ENCODE measurements around the gene MATN3. TPM values are rescaled to one million over a fixed set of nuclear protein-coding genes. Genes with fewer than 3 reads are reported as not detected.

MATN3 gene
- total RNA-seq, 1 donor: 1.4 TPM

- no peak overlapping the region for H3K27ac ChIP-seq (ENCODE audit: low read depth, low read length)
- H3K36me3 ChIP-seq (ENCODE audit: insufficient read depth, low read length): no peaks in the 10 kb centered on the region
- no peaks in the 10 kb centered on the region for H3K9me3 ChIP-seq (ENCODE audit: low read depth, low read length)
- peaks cover 17% of the 10 kb centered on the region for H3K4me1 ChIP-seq (ENCODE audit: insufficient read depth, low read length)
- DNase-seq (ENCODE audit: insufficient read length, low spot score, missing footprints): no peak
- H3K79me2 ChIP-seq (ENCODE audit: insufficient read depth, low read length): peaks cover 19% of the 10 kb centered on the region
- H3K4me3 ChIP-seq (ENCODE audit: insufficient read depth, low read length): no peak overlapping the region
- peaks cover 6% of the 10 kb centered on the region for H3K27me3 ChIP-seq (ENCODE audit: insufficient read depth, low read length)
- TF ChIP-seq CTCF (IDR thresholded peaks at IDR 0.05; ENCODE audit: extremely low read depth, low read depth, low read length): no peak
- no peaks in the 10 kb centered on the region for H4K20me1 ChIP-seq (ENCODE audit: insufficient read depth, low read length)
- no peak overlapping the region for H2AFZ ChIP-seq (ENCODE audit: low read length)
- H3K4me2 ChIP-seq (ENCODE audit: insufficient read depth, low read length): no peak overlapping the region
Measured at GRCh38 chr2:19991895-19992294, 20.6 kb downstream of the MATN3 start.

DNA sequence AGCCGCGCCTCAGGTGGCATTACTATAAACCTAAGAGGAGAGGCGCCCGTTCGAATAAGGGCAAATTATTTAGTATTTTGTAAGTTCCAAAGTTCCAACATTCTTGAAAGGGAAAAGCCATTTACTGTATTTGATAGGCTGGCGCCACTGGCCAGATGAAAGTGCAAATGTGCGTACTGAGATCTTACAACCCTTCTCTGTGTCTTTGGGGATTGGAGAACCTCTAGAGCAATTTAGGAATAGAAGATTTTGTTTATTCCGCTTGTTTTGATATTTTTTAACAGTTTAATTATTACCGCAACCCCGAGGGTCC lies 22.1 kb downstream of the MATN3 start:
- no peak for TF ChIP-seq CTCF (IDR thresholded peaks at IDR 0.05; ENCODE audit: extremely low read depth, low read depth, low read length)
- Histone ChIP-seq H3K4me3 (ENCODE audit: insufficient read depth, low read length) (peak overlapping the region; percentile 81), H3K79me2 (ENCODE audit: insufficient read depth, low read length) (peaks cover 19% of the 10 kb centered on the region), H4K20me1 (ENCODE audit: insufficient read depth, low read length) (no peaks in the 10 kb centered on the region), H3K27me3 (ENCODE audit: insufficient read depth, low read length) (peaks cover 6% of the 10 kb centered on the region), H2AFZ (ENCODE audit: low read length) (peak overlapping the region; percentile 100), H3K9me3 (ENCODE audit: low read depth, low read length) (no peaks in the 10 kb centered on the region), H3K4me2 (ENCODE audit: insufficient read depth, low read length) (peak overlapping the region; percentile 99), H3K4me1 (ENCODE audit: insufficient read depth, low read length) (peaks cover 17% of the 10 kb centered on the region), H3K27ac (ENCODE audit: low read depth, low read length) (no peak overlapping the region), H3K36me3 (ENCODE audit: insufficient read depth, low read length) (no peaks in the 10 kb centered on the region)
- no peak for DNase-seq (ENCODE audit: insufficient read length, low spot score, missing footprints)

DNA sequence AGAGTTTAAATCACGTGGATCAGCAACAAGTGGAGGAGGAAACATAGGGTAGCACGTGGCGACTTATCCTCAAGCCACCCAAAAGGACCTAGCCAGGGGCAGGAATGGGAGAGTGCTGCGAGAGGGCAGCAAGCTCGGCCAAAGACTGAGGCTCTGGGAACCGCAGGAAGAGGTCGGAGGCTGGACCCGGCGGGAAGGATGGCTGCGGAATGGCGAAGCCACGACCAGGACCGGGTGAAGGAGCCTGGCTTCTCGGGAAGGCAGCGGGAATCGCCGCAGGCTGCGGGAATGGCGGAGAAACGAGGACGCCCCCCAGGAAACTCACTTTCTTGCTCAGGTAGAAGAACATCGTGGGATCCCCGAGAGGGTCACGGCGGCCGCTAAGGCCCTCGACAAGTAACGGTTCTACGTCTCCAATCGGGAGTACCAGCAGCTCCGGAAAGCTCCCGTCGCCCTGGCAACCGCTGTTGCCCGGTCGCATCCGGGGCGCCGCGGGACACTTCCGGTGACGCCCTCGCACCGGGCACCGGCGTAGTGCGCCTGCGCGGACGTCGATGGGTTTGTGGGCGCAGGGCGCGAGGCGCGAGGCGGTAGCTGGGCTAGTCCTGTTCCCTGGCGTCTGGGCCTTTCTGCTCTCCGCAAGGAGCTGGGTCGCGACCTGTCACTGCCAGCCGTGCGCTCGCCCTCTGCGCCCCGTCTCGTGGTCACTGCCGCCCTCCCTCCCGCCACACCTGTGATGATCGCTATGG lies 22.6 kb downstream of the MATN3 start, which contains the start of gene WDR35:
WDR35 (minus strand) TSS at position 439 of the 749 bp plus-strand sequence; CDS start at position 349, 90 bp downstream.
- DNase-seq (ENCODE audit: insufficient read length, low spot score, missing footprints): peak; percentile 97
- H3K27me3 ChIP-seq (ENCODE audit: insufficient read depth, low read length): peaks cover 6% of the 10 kb centered on the region
- peak within 1 kb of the TSS; percentile 81 for H3K4me3 ChIP-seq (ENCODE audit: insufficient read depth, low read length)
- H4K20me1 ChIP-seq (ENCODE audit: insufficient read depth, low read length): no peaks in the 10 kb centered on the region
- peak within 1 kb of the TSS; percentile 64 for H3K27ac ChIP-seq (ENCODE audit: low read depth, low read length)
- H3K79me2 ChIP-seq (ENCODE audit: insufficient read depth, low read length): peaks cover 19% of the 10 kb centered on the region
- H3K4me1 ChIP-seq (ENCODE audit: insufficient read depth, low read length): peaks cover 17% of the 10 kb centered on the region
- H3K36me3 ChIP-seq (ENCODE audit: insufficient read depth, low read length): no peaks in the 10 kb centered on the region
- H3K9me3 ChIP-seq (ENCODE audit: low read depth, low read length): no peaks in the 10 kb centered on the region
- peak within 1 kb of the TSS; percentile 100 for H2AFZ ChIP-seq (ENCODE audit: low read length)
- peak within 1 kb of the TSS; percentile 99 for H3K4me2 ChIP-seq (ENCODE audit: insufficient read depth, low read length)
- TF ChIP-seq CTCF (IDR thresholded peaks at IDR 0.05; ENCODE audit: extremely low read depth, low read depth, low read length): no peak

DNA sequence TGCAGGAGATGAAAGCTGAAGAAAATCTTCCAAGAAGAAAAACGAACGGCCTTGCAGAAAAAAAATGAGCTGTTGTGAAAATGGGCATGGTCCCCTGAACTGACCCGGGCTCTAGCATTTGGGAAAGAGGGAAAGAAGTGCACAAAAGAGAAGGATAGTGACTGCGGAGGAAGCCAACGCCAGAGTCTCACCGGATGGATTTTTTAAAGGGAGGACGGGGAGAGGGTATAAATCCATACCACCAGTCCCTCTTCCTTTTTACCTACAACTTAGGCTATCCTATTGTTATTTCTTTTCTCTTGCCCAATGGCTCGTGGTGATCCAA lies 23.2 kb downstream of the MATN3 start:
- no peaks in the 10 kb centered on the region for H3K9me3 ChIP-seq (ENCODE audit: low read depth, low read length)
- H3K4me1 ChIP-seq (ENCODE audit: insufficient read depth, low read length): peaks cover 17% of the 10 kb centered on the region
- peaks cover 24% of the 10 kb centered on the region for H3K79me2 ChIP-seq (ENCODE audit: insufficient read depth, low read length)
- peak; percentile 62 for DNase-seq (ENCODE audit: insufficient read length, low spot score, missing footprints)
- H4K20me1 ChIP-seq (ENCODE audit: insufficient read depth, low read length): no peaks in the 10 kb centered on the region
- H3K4me3 ChIP-seq (ENCODE audit: insufficient read depth, low read length): peak overlapping the region; percentile 81
- H3K36me3 ChIP-seq (ENCODE audit: insufficient read depth, low read length): no peaks in the 10 kb centered on the region
- H3K27me3 ChIP-seq (ENCODE audit: insufficient read depth, low read length): peaks cover 6% of the 10 kb centered on the region
- H2AFZ ChIP-seq (ENCODE audit: low read length): peak overlapping the region; percentile 100
- TF ChIP-seq CTCF (IDR thresholded peaks at IDR 0.05; ENCODE audit: extremely low read depth, low read depth, low read length): no peak
- peak overlapping the region; percentile 99 for H3K4me2 ChIP-seq (ENCODE audit: insufficient read depth, low read length)
- H3K27ac ChIP-seq (ENCODE audit: low read depth, low read length): peak overlapping the region; percentile 64

Data from osteoblast (primary cell).